Spinal cord (tissue), 10 donors: Measurements from ENCODE around the gene TMEM130. TPM values are rescaled to one million over a fixed set of nuclear protein-coding genes. Genes with fewer than 3 reads are reported as not detected.
A peak's percentile ranks its signal among the peaks of the same experiment; 100 is the strongest.

Source experiments
- DNase-seq, 6 donors: peaks; one replicate each; pipeline versions ENCODE4 v3.0.0 to v3.0.0-alpha.2; 2013 to 2015; ENCODE audit warnings: low spot score in 6 of 6, low read depth in 4 of 6
- H3K27ac ChIP-seq: one replicate; pipeline ENCODE4 v1.5.1; 2013; ENCODE audit warnings: low read depth, low read length, control low read depth
- H3K27me3 ChIP-seq: one replicate; pipeline ENCODE4 v1.6.1; 2013; ENCODE audit warnings: low read length; ENCODE audit not compliant: control insufficient read depth, insufficient read depth
- H3K36me3 ChIP-seq: one replicate; pipeline ENCODE4 v1.6.1; 2013; ENCODE audit warnings: low read length; ENCODE audit not compliant: control insufficient read depth, insufficient read depth
- H3K4me1 ChIP-seq: one replicate; pipeline ENCODE4 v1.6.1; 2013; ENCODE audit warnings: low read length; ENCODE audit not compliant: control insufficient read depth, insufficient read depth
- H3K4me3 ChIP-seq: one replicate; pipeline ENCODE4 v1.5.1; 2013; ENCODE audit warnings: low read depth, low read length, control low read depth
- H3K9me3 ChIP-seq: one replicate; pipeline ENCODE4 v1.6.1; 2013; ENCODE audit warnings: low read length; ENCODE audit not compliant: control insufficient read depth, insufficient read depth
- WGBS: methylation state at CpG from one replicate; pipeline ENCODE4 v1.1.5; 2013; ENCODE audit warnings: missing lambda C conversion rate; ENCODE audit not compliant: insufficient coverage; 5-methylcytosine and 5-hydroxymethylcytosine counted together
- polyA plus RNA-seq, 2 donors: library from polyadenylated mRNA; unstranded; fragments of 120-200 nt; gene quantifications; one replicate each; pipeline ENCODE4 v1.2.1, GENCODE V29; 2013; ENCODE audit not compliant: insufficient read length in 2 of 2
- total RNA-seq, 2 donors: library from RNA; depleted of rRNA in 1 of 2; stranded (reverse); fragments of 120-200 nt in 1 of 2; fragments of >200 nt in 1 of 2; gene quantifications; one replicate each; pipeline versions ENCODE4 v1.2.3 to v1.2.4, GENCODE V29; 2013 to 2014
- donor health status: healthy.

Gene TMEM130
- total and polyA plus RNA-seq, 4 donors: 14.1 to 154 (median 90.2) TPM

DNA sequence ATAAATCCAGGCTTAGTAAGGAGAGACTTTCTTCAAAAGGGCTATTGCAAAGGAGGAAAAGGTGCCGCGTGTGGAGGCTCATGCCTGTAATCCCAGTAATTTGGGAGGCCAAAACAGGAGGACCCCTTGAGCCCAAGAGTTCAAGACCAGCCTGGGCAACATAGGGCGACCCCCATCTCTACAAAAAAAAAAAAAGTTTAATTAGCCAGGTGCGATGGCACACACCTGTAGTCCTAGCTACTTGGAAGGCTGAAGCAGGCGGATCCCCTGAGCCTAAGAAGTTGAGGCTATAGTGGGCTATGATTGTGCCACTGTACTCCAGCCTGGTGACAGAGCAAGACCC, 32.2 kb downstream of the TMEM130 start:
- Histone ChIP-seq H3K27ac (no peak overlapping the region), H3K4me3 (no peak overlapping the region), H3K4me1 (peaks cover 4% of the 10 kb centered on the region), H3K9me3 (no peaks in the 10 kb centered on the region), H3K27me3 (no peaks in the 10 kb centered on the region), H3K36me3 (no peaks in the 10 kb centered on the region)
- WGBS: 18% methylated on average over 2 of the region's 5 CpGs
- DNase-seq: no peak

DNA sequence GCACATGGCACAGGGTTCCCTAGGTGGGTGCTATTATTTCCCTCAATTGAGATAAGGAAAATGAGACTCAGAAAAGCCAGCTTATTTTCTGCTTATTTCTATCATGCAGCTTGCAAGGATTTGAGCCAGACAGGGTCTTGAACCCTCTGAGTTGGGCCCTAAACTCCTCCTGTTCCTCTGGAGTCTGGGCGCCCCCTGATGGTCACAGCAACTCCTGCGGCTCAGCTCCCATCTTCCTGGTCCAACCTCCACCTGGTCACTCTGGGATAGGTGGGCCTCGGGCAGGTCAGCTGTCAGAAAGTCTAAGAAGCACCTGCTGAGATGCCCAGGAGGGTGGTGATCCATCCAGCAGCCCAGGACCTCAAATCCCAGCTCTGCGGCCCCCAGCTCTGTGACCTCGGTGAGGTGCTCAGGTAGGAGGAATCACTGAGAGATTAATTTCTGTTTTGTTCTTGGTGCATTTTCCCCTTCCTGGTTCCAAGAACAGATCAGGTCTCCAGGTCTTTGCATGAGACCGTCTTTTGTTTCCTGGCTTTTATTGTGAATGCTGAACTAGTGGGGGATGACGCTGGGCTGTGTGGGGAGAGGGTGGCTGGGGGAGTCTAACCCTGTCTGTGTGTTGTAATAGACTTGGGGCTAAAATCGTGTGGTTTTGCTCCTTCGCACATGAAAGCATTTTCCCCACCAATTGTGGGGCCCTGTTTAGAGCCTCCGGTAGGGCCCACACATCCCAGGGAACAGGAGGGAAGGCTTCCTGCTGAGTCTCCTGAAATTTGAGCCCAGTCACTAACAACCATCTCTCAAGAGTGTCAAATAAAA, 32.8 kb downstream of the TMEM130 start:
- H3K27me3 ChIP-seq: no peaks in the 10 kb centered on the region
- peak in 2 of 6 donors; percentile 57 to 87 for DNase-seq
- no peaks in the 10 kb centered on the region for H3K36me3 ChIP-seq
- no peak overlapping the region for H3K4me3 ChIP-seq
- peaks cover 4% of the 10 kb centered on the region for H3K4me1 ChIP-seq
- WGBS: 16% methylated on average over 6 of the region's 10 CpGs
- no peaks in the 10 kb centered on the region for H3K9me3 ChIP-seq
- no peak overlapping the region for H3K27ac ChIP-seq

DNA sequence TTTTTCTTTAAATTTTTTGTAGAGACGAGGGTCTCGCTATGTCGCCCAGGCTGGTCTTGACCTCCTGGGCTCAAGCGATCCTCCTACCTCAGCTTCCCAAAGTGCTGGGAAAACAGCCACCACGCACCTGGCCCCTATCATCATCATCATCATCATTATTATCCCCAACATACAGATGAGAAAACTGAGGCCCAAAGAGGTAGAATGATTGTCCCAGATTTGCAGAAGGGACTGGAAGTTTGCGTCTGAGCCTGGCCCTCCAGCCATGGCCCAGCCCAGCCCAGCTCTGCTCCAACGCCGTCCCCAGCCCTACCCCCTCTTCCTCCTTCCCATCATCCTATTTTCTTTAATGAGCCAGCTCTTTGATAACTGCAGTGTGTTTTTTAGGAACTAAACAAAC, 34.9 kb downstream of the TMEM130 start:
- Histone ChIP-seq H3K27ac (no peak overlapping the region), H3K4me3 (no peak overlapping the region), H3K36me3 (no peaks in the 10 kb centered on the region), H3K9me3 (no peaks in the 10 kb centered on the region), H3K27me3 (no peaks in the 10 kb centered on the region), H3K4me1 (no peaks in the 10 kb centered on the region)
- no peak for DNase-seq
- 93% methylated on average over 4 of the region's 8 CpGs for WGBS

DNA sequence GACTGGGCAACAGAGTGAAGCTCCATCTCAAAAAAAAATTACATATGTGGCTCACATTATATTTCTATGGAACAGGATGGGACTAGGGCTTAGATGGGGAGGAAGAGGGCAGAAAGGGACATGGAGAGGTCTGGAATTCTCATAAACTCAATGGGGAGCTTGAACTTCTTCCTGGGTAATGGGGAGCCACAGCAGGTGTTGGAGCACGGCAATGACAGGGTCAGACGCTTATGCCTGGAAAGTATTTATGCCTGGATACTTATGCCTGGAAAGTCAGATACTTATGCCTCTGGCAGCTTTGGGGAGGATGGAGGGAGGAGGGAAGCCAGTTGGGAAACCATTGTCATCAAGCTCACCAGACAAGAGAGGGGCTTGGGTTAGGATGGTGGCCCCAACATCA, 36.8 kb downstream of the TMEM130 start:
- Histone ChIP-seq H3K4me1 (no peaks in the 10 kb centered on the region), H3K36me3 (no peaks in the 10 kb centered on the region), H3K27me3 (no peaks in the 10 kb centered on the region), H3K27ac (no peak overlapping the region), H3K9me3 (no peaks in the 10 kb centered on the region), H3K4me3 (no peak overlapping the region)
- WGBS: 81% methylated on average over 2 of the region's 2 CpGs
- no peak for DNase-seq

GRCh38 chr7:98831641-98832221, 38.1 kb downstream of the TMEM130 start:
- H3K27ac ChIP-seq: no peak overlapping the region
- no peaks in the 10 kb centered on the region for H3K9me3 ChIP-seq
- no peak for DNase-seq
- no peaks in the 10 kb centered on the region for H3K36me3 ChIP-seq
- H3K4me1 ChIP-seq: peaks cover 9% of the 10 kb centered on the region
- WGBS: 68% methylated on average over 6 of the region's 8 CpGs
- no peaks in the 10 kb centered on the region for H3K27me3 ChIP-seq
- H3K4me3 ChIP-seq: no peak overlapping the region

DNA sequence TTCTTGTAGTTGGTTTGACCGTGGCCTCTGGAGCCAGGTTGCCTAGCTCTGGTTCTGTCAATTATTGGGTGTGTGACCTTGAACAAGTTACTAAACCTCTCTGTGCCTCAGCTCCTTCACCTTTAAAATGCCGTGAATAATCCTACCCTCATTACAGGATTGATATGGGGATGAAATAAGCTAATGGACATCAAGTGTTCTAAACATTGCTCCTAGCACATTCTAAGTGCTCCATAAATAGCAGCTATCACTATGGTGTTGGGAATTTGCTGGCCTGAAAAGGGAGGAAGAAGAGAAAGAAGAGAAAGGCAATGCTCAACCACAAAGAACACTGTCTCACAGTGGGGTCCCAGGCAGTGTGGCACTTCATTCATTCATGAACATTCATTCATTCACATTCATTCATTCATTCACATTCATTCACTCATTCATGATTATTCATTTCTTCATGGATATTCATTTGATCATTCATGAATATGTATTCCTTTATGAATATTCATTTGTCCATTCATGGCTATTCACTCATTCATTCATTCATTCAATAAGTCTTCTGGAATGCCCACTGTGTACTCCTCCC, 38.8 kb downstream of the TMEM130 start:
- Histone ChIP-seq H3K4me1 (peaks cover 16% of the 10 kb centered on the region), H3K27ac (no peak overlapping the region)
- WGBS: 100% methylated on average over 1 of the region's 2 CpGs

DNA sequence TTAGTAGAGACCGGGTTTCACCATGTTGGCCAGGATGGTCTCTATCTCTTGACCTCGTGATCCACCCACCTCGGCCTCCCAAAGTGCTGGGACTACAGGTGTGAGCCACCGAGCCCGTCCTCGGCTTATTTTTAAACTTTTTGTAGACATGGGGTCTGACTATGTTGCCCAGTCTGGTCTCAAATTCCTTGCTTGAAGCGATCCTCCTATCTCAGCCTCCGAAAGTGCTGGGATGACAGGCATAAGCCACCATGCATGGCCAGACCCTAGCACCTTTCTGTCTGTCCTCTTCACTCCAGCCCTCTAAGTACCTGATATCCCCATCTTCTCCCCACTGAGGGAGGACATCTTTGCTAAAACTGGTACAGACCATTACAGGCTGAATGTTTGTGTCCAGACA, 41.4 kb downstream of the TMEM130 start:
- Histone ChIP-seq H3K4me3 (no peak overlapping the region), H3K4me1 (peaks cover 17% of the 10 kb centered on the region), H3K36me3 (no peaks in the 10 kb centered on the region), H3K27me3 (no peaks in the 10 kb centered on the region), H3K9me3 (no peaks in the 10 kb centered on the region), H3K27ac (no peak overlapping the region)
- no peak for DNase-seq
- WGBS: 96% methylated on average over 8 of the region's 8 CpGs

More for the DNA sequence above, 38.8 kb downstream of the TMEM130 start:
- no peak overlapping the region for H3K4me3 ChIP-seq
- no peaks in the 10 kb centered on the region for H3K9me3 ChIP-seq
- no peaks in the 10 kb centered on the region for H3K36me3 ChIP-seq
- H3K27me3 ChIP-seq: no peaks in the 10 kb centered on the region
- DNase-seq: no peak

GRCh38 chr7:98827258-98827657, 42.6 kb downstream of the TMEM130 start:
- 79% methylated on average over 2 of the region's 3 CpGs for WGBS
- no peaks in the 10 kb centered on the region for H3K36me3 ChIP-seq
- H3K9me3 ChIP-seq: no peaks in the 10 kb centered on the region
- no peak overlapping the region for H3K4me3 ChIP-seq
- no peak for DNase-seq
- no peaks in the 10 kb centered on the region for H3K27me3 ChIP-seq
- H3K4me1 ChIP-seq: peaks cover 17% of the 10 kb centered on the region
- no peak overlapping the region for H3K27ac ChIP-seq

DNA sequence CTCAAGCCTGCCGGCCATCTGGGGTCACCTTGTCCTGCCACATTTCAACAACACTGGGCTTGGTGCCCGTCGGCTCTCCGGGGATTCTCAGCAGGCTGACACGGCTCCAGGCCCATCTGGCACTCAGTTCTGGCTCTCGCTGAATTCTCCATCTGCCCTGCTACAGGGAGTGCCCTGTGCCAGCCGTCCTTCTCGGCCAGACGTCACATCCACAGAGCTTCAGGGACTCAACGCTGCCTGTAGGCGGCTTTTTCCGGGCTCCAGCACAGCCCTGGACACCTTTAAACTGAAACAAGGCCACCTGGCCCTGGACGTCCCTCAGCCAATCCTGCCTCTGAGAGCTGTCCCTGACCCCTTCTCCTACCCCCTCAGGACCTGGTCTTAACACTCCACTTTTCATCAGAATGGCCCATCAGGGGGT, 43.0 kb downstream of the TMEM130 start:
- Histone ChIP-seq H3K27me3 (no peaks in the 10 kb centered on the region), H3K9me3 (no peaks in the 10 kb centered on the region), H3K4me3 (no peak overlapping the region), H3K36me3 (no peaks in the 10 kb centered on the region), H3K27ac (no peak overlapping the region), H3K4me1 (peaks cover 17% of the 10 kb centered on the region)
- DNase-seq: peak in 5 of 6 donors; percentile 26 to 97 (median 65)
- 6% methylated on average over 13 of the region's 13 CpGs for WGBS

- peaks cover 17% of the 10 kb centered on the region for H3K4me1 ChIP-seq
- no peaks in the 10 kb centered on the region for H3K27me3 ChIP-seq
- 42% methylated on average over 18 of the region's 20 CpGs for WGBS
- no peaks in the 10 kb centered on the region for H3K36me3 ChIP-seq
- H3K4me3 ChIP-seq: no peak overlapping the region
- DNase-seq: peak in 2 of 6 donors; percentile 63 to 89
- no peak overlapping the region for H3K27ac ChIP-seq
- H3K9me3 ChIP-seq: no peaks in the 10 kb centered on the region
Observed at GRCh38 chr7:98826387-98826786, 43.4 kb downstream of the TMEM130 start.
